Upper lobe of left lung (tissue), 6 donors: ENCODE results near the gene TSR1. TPM values are rescaled to one million over a fixed set of nuclear protein-coding genes. Genes with fewer than 3 reads are reported as not detected.

Experiments
- ATAC-seq, 2 donors: fragments of 200-7000 bp; cut with Tn5 transposase; one replicate each; pipeline ENCODE4 v1.9.1; 2022; ENCODE audit warnings: mild to moderate bottlenecking in 2 of 2, moderate library complexity in 2 of 2; ENCODE audit not compliant: low FRiP score in 2 of 2
- DNase-seq, 2 donors: peaks; one replicate each; pipeline ENCODE4 v3.0.0-alpha.2; 2019 to 2020
- H3K27ac ChIP-seq, 4 donors: fragments of 200-600 bp; sonication (generic); one replicate each; pipeline ENCODE4 v1.5.1; 2016 to 2019
- H3K27me3 ChIP-seq, 4 donors: fragments of 200-600 bp; sonication (generic); one replicate each; pipeline ENCODE4 v1.5.1; 2017 to 2019
- H3K36me3 ChIP-seq, 4 donors: fragments of 200-600 bp; sonication (generic); one replicate each; pipeline ENCODE4 v1.5.1; 2016 to 2019
- H3K4me1 ChIP-seq, 4 donors: fragments of 200-600 bp; sonication (generic); one replicate each; pipeline ENCODE4 v1.5.1; 2018 to 2019
- H3K4me3 ChIP-seq, 4 donors: fragments of 200-600 bp; sonication (generic); one replicate each; pipeline ENCODE4 v1.5.1; 2017 to 2019; ENCODE audit warnings: mild to moderate bottlenecking in 2 of 4, moderate library complexity in 1 of 4
- H3K9me3 ChIP-seq, 4 donors: fragments of 200-600 bp; sonication (generic); one replicate each; pipeline ENCODE4 v1.5.1; 2018 to 2019
- EP300 ChIP-seq, 4 donors: sonication (generic); formaldehyde crosslinking; IDR thresholded peaks; one replicate each; pipeline ENCODE4 v1.5.1; 2017; ENCODE audit warnings: antibody characterized with exemption in 4 of 4, control low read depth in 2 of 4
- POLR2A ChIP-seq, 4 donors: fragments of 450-650 bp; IDR thresholded peaks; one replicate each; pipeline ENCODE4 v1.5.1; 2016 to 2017; ENCODE audit warnings: antibody characterized with exemption in 4 of 4, mild to moderate bottlenecking in 2 of 4
- POLR2AphosphoS5 ChIP-seq, 2 donors: sonication (generic); formaldehyde crosslinking; IDR thresholded peaks; one replicate each; pipeline ENCODE4 v1.5.1; 2017; ENCODE audit warnings: antibody characterized with exemption in 2 of 2
- WGBS, 2 donors: methylation state at CpG; one replicate each; pipeline ENCODE4 v1.1.5; 2017 to 2018; 5-methylcytosine and 5-hydroxymethylcytosine counted together
- total RNA-seq, 6 donors: library from RNA; depleted of rRNA in 4 of 6; stranded (reverse); fragments of >200 nt in 4 of 6; gene quantifications; one replicate each; pipeline versions ENCODE4 v1.1.0 to v1.2.1, GENCODE V29; 2016 to 2021
- TF ChIP-seq, protein P1 (sequence below), 6 experiments: fragments of 450-650 bp in 4 of 6; fragments of 200-600 bp in 2 of 6; sonication (generic) in 2 of 6; IDR thresholded peaks; one replicate each; pipeline ENCODE4 v1.5.1; 2016 to 2019; ENCODE audit warnings: antibody characterized with exemption in 6 of 6
- donor health status: DM: no; HTN: no; CAD: no; lungs with moderate emphysema.
- donor health status: DM: no; HTN: yes; CAD: no; lungs with severe emphysema.

The TSR1 gene
- total RNA-seq, 6 donors from 2014 or later, result 15.8 to 52.4 (median 23.6) TPM

DNA sequence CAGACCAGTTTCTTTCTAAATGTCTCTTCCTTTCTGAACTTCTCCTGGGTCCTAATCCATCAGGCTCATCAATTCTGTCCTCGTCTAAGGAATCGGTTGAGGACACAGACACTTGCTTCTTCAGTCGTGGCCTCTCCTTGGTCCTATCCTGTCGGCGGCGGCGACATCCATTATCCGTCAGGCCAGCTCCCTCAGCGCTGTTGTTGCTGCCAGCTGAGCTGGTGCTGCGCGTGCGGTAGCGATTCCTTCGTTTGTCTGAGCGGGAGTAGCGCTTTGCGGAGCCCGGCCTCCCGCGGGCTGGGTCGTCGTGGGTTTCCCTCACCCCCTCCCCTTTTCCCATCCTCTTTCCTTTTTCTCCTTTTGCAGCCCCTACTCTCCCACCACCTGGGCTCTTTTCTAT is 36.5 kb downstream of the TSR1 start:
- TF ChIP-seq, protein P1, sequence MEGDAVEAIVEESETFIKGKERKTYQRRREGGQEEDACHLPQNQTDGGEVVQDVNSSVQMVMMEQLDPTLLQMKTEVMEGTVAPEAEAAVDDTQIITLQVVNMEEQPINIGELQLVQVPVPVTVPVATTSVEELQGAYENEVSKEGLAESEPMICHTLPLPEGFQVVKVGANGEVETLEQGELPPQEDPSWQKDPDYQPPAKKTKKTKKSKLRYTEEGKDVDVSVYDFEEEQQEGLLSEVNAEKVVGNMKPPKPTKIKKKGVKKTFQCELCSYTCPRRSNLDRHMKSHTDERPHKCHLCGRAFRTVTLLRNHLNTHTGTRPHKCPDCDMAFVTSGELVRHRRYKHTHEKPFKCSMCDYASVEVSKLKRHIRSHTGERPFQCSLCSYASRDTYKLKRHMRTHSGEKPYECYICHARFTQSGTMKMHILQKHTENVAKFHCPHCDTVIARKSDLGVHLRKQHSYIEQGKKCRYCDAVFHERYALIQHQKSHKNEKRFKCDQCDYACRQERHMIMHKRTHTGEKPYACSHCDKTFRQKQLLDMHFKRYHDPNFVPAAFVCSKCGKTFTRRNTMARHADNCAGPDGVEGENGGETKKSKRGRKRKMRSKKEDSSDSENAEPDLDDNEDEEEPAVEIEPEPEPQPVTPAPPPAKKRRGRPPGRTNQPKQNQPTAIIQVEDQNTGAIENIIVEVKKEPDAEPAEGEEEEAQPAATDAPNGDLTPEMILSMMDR (IDR thresholded peaks at IDR 0.05), result no peak
- TF ChIP-seq POLR2AphosphoS5 (IDR thresholded peaks at IDR 0.05) (no peak), EP300 (IDR thresholded peaks at IDR 0.05) (no peak), POLR2A (IDR thresholded peaks at IDR 0.05) (no peak)
- Histone ChIP-seq H3K4me3 (no peak overlapping the region), H3K36me3 (peaks cover 7 to 46% (median 34%) of the 10 kb centered on the region in 4 donors), H3K4me1 (peaks cover 14 to 34% (median 16%) of the 10 kb centered on the region in 4 donors), H3K27me3 (no peaks in the 10 kb centered on the region), H3K9me3 (no peaks in the 10 kb centered on the region), H3K27ac (no peak overlapping the region)
- ATAC-seq (no peak), DNase-seq (peak in 1 of 2 donors; percentile 68)
- 88 to 91% methylated on average over 22 of the region's 22 CpGs for WGBS, 2 donors

DNA sequence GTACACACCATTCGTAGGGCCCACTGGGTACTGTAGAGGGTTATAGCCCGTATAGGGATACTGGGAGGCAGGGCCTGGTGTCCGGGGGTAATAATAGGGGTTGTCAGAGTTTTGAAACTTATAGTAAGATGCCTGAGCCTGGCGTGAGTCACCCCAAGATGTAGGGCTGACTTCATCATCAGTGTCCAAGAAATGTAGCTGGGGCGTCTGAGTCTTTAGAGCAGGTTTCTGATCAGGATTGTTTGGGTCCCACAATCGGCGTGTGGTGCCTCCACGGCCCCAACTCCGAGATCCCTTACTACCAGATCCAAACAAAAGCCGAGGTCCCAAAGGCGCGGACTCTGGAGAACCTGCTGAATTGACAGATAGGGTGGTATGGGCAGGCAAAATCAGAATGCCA is 37.1 kb downstream of the TSR1 start:
- Histone ChIP-seq H3K27me3 (no peaks in the 10 kb centered on the region), H3K9me3 (no peaks in the 10 kb centered on the region), H3K27ac (no peak overlapping the region), H3K4me3 (no peak overlapping the region), H3K4me1 (peaks cover 11 to 28% (median 13%) of the 10 kb centered on the region in 4 donors), H3K36me3 (peaks cover 10 to 53% (median 37%) of the 10 kb centered on the region in 4 donors)
- TF ChIP-seq POLR2A (IDR thresholded peaks at IDR 0.05) (no peak), EP300 (IDR thresholded peaks at IDR 0.05) (no peak), POLR2AphosphoS5 (IDR thresholded peaks at IDR 0.05) (no peak)
- TF ChIP-seq, protein P1 (IDR thresholded peaks at IDR 0.05), result no peak
- no peak for ATAC-seq
- DNase-seq, result no peak
- WGBS, 2 donors, result 92 to 98% methylated on average over 11 to 12 of the region's 12 CpGs

DNA sequence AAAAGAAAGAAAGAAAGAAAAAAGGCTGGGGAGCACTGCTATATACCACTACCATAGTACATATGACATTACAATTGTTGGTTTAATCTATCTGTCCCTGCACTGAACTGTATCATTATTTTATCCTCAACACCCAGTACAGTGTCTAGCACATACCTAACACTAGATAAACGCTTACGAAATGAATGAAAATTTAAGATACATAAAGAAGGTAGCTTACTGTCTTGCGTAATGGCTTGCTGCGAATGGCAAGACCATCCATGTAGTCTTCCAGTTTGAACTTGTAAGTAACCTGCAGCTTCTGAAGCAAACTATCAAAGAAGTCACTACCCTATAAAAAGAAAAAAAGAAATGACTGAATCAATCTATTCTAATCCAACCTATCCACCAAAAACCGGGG is 39.2 kb downstream of the TSR1 start:
- H3K9me3 ChIP-seq, result no peaks in the 10 kb centered on the region
- ATAC-seq (no peak), DNase-seq (no peak)
- peaks cover 3 to 16% (median 6%) of the 10 kb centered on the region in 4 donors for H3K4me1 ChIP-seq
- TF ChIP-seq, protein P1 (IDR thresholded peaks at IDR 0.05), result no peak
- TF ChIP-seq EP300 (IDR thresholded peaks at IDR 0.05) (no peak), POLR2AphosphoS5 (IDR thresholded peaks at IDR 0.05) (no peak), POLR2A (IDR thresholded peaks at IDR 0.05) (no peak)
- no peak overlapping the region for H3K4me3 ChIP-seq
- no peaks in the 10 kb centered on the region for H3K27me3 ChIP-seq
- no peak overlapping the region for H3K27ac ChIP-seq
- WGBS, 2 donors, result 89 to 90% methylated on average over 5 of the region's 5 CpGs
- H3K36me3 ChIP-seq, result peaks cover 17 to 74% (median 50%) of the 10 kb centered on the region in 4 donors

DNA sequence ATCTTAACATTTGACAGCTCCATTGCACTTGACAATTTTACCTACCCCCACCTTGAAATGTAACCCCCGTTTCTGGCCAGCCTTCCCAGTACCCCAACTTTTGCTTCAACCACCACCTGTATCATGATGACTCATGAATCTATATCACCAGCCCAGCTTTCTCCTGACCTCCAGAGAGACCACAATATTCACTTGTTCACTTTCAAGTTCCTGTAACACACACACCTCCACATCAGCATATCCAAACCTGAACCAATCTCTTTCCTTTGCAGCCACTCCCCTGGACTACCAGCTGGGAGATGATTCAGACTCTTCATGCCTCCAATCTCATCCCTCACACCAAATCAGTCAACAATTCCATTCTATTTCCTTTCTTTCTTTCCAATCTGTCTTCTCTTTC is 40.7 kb downstream of the TSR1 start:
- Histone ChIP-seq H3K4me3 (no peak overlapping the region), H3K36me3 (peaks cover 19 to 87% (median 60%) of the 10 kb centered on the region in 4 donors), H3K4me1 (peaks cover 0 to 7% (median 0%) of the 10 kb centered on the region in 4 donors), H3K27ac (no peak overlapping the region), H3K27me3 (no peaks in the 10 kb centered on the region), H3K9me3 (no peaks in the 10 kb centered on the region)
- ATAC-seq (no peak), DNase-seq (no peak)
- WGBS, 2 donors, result 71 to 91% methylated on average over 1 of the region's 1 CpG
- TF ChIP-seq EP300 (IDR thresholded peaks at IDR 0.05) (no peak), POLR2A (IDR thresholded peaks at IDR 0.05) (no peak), POLR2AphosphoS5 (IDR thresholded peaks at IDR 0.05) (no peak)
- TF ChIP-seq, protein P1 (IDR thresholded peaks at IDR 0.05), result no peak

DNA sequence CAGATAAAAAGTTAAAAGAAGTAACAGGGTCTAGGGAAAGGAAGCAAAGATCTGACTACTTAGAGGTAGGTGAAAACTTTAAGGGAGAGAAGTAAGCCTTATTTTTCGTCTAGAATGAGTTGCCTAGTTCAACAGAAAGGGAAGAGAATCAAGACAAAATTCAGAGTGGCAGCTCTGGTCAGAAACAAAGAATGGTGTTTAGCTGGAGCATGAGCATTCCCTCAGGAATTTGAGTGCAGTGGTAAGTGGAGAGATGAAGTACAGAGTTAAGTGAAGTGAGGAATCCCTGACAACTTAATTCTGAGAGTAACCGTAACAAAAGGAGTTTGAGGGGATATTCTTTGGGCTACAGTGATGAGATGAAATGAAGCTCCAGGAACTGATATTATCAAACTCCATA is 44.2 kb downstream of the TSR1 start:
- Histone ChIP-seq H3K27ac (no peak overlapping the region), H3K27me3 (no peaks in the 10 kb centered on the region), H3K9me3 (no peaks in the 10 kb centered on the region), H3K4me3 (no peak overlapping the region), H3K4me1 (peaks cover 0 to 7% (median 0%) of the 10 kb centered on the region in 4 donors), H3K36me3 (peaks cover 24 to 93% (median 57%) of the 10 kb centered on the region in 4 donors)
- WGBS, 2 donors, result 80 to 81% methylated on average over 2 of the region's 2 CpGs
- TF ChIP-seq POLR2AphosphoS5 (IDR thresholded peaks at IDR 0.05) (no peak), EP300 (IDR thresholded peaks at IDR 0.05) (no peak), POLR2A (IDR thresholded peaks at IDR 0.05) (no peak)
- TF ChIP-seq, protein P1 (IDR thresholded peaks at IDR 0.05), result no peak
- no peak for DNase-seq
- ATAC-seq, result no peak
